ENCODE data around the gene PCDHGA10.
"Not testable (repeated sequence)": the region's sequence is repeated elsewhere in the genome, so short reads cannot be mapped to it uniquely, and the experiment has no call there.

PCDHGA10 gene

GRCh38 chr5:141403387-141403786, 9.4 kb upstream of the PCDHGA10 start:
- Histone ChIP-seq H3K4me2 (ENCODE audit: low read depth, low read length, poor library complexity, severe bottlenecking) (no peak overlapping the region), H2AFZ (ENCODE audit: low read length) (no peak overlapping the region), H3K9me3 (ENCODE audit: insufficient read depth, low read depth, low read length) (no peaks in the 10 kb centered on the region), H3K4me3 (ENCODE audit: low read length, poor library complexity, severe bottlenecking) (no peak overlapping the region), H3K79me2 (ENCODE audit: insufficient read depth, low read length) (no peaks in the 10 kb centered on the region), H3K36me3 (ENCODE audit: insufficient read depth, low read length) (no peaks in the 10 kb centered on the region), H3K4me1 (ENCODE audit: insufficient read depth, low read length, poor library complexity, severe bottlenecking) (no peaks in the 10 kb centered on the region), H3K27me3 (ENCODE audit: insufficient read depth, low read length, poor library complexity, severe bottlenecking) (no peaks in the 10 kb centered on the region), H3K9me2 (replicated peaks; ENCODE audit: low read depth, low read length) (no peaks in the 10 kb centered on the region), H4K20me1 (ENCODE audit: insufficient read depth, low read length, poor library complexity, severe bottlenecking) (no peaks in the 10 kb centered on the region), H3F3A (ENCODE audit: low read depth) (no peaks in the 10 kb centered on the region), H3K9ac (ENCODE audit: low read depth, low read length, poor library complexity, severe bottlenecking) (no peak overlapping the region)
- TF ChIP-seq CTCF (conservative IDR thresholded peaks at IDR 0.05; ENCODE audit: low read length) (no peak), EZH2phosphoT487 (IDR thresholded peaks at IDR 0.05; ENCODE audit: borderline replicate concordance) (no peak)

- not testable (repeated sequence) for H3K4me2 ChIP-seq (ENCODE audit: low read depth, low read length, poor library complexity, severe bottlenecking); H3K9me2 ChIP-seq (replicated peaks; ENCODE audit: low read depth, low read length); H3K4me3 ChIP-seq (ENCODE audit: low read length, poor library complexity, severe bottlenecking); H3K9ac ChIP-seq (ENCODE audit: low read depth, low read length, poor library complexity, severe bottlenecking); H4K20me1 ChIP-seq (ENCODE audit: insufficient read depth, low read length, poor library complexity, severe bottlenecking); H3K9me3 ChIP-seq (ENCODE audit: insufficient read depth, low read depth, low read length); H3K4me1 ChIP-seq (ENCODE audit: insufficient read depth, low read length, poor library complexity, severe bottlenecking); H3F3A ChIP-seq (ENCODE audit: low read depth); H2AFZ ChIP-seq (ENCODE audit: low read length); H3K36me3 ChIP-seq (ENCODE audit: insufficient read depth, low read length); H3K27me3 ChIP-seq (ENCODE audit: insufficient read depth, low read length, poor library complexity, severe bottlenecking); H3K79me2 ChIP-seq (ENCODE audit: insufficient read depth, low read length)
Measured at GRCh38 chr5:141407790-141408505, 4.8 kb upstream of the PCDHGA10 start, which contains the start of gene PCDHGB6. Gene PCDHGB6 (plus strand): TSS chr5:141408021. CDS start chr5:141408203, 182 bp downstream.

- TF ChIP-seq EZH2phosphoT487 (IDR thresholded peaks at IDR 0.05; ENCODE audit: borderline replicate concordance): no peak
- no peak for TF ChIP-seq CTCF (conservative IDR thresholded peaks at IDR 0.05; ENCODE audit: low read length)
- H3K4me3 ChIP-seq (ENCODE audit: low read length, poor library complexity, severe bottlenecking): no peak overlapping the region
- H3K9ac ChIP-seq (ENCODE audit: low read depth, low read length, poor library complexity, severe bottlenecking): no peak overlapping the region
- H3K27me3 ChIP-seq (ENCODE audit: insufficient read depth, low read length, poor library complexity, severe bottlenecking): no peaks in the 10 kb centered on the region
- H2AFZ ChIP-seq (ENCODE audit: low read length): no peak overlapping the region
- no peak overlapping the region for H3K4me2 ChIP-seq (ENCODE audit: low read depth, low read length, poor library complexity, severe bottlenecking)
- H3F3A ChIP-seq (ENCODE audit: low read depth): no peaks in the 10 kb centered on the region
- H3K9me2 ChIP-seq (replicated peaks; ENCODE audit: low read depth, low read length): no peaks in the 10 kb centered on the region
- H3K79me2 ChIP-seq (ENCODE audit: insufficient read depth, low read length): no peaks in the 10 kb centered on the region
- H3K4me1 ChIP-seq (ENCODE audit: insufficient read depth, low read length, poor library complexity, severe bottlenecking): no peaks in the 10 kb centered on the region
- H3K9me3 ChIP-seq (ENCODE audit: insufficient read depth, low read depth, low read length): no peaks in the 10 kb centered on the region
- no peaks in the 10 kb centered on the region for H4K20me1 ChIP-seq (ENCODE audit: insufficient read depth, low read length, poor library complexity, severe bottlenecking)
- H3K36me3 ChIP-seq (ENCODE audit: insufficient read depth, low read length): no peaks in the 10 kb centered on the region
Measured at GRCh38 chr5:141409598-141410306, 3.0 kb upstream of the PCDHGA10 start.
